Measurements from ENCODE around the gene LCA5L. TPM values are rescaled to one million over a fixed set of nuclear protein-coding genes. Genes with fewer than 3 reads are reported as not detected.

Gene LCA5L
- total and polyA plus RNA-seq, 2 of the 13 experiments (the other 11 are each of a cell fraction or from before 2014, with no cell fraction given), result 0.13 to 0.55 TPM

DNA sequence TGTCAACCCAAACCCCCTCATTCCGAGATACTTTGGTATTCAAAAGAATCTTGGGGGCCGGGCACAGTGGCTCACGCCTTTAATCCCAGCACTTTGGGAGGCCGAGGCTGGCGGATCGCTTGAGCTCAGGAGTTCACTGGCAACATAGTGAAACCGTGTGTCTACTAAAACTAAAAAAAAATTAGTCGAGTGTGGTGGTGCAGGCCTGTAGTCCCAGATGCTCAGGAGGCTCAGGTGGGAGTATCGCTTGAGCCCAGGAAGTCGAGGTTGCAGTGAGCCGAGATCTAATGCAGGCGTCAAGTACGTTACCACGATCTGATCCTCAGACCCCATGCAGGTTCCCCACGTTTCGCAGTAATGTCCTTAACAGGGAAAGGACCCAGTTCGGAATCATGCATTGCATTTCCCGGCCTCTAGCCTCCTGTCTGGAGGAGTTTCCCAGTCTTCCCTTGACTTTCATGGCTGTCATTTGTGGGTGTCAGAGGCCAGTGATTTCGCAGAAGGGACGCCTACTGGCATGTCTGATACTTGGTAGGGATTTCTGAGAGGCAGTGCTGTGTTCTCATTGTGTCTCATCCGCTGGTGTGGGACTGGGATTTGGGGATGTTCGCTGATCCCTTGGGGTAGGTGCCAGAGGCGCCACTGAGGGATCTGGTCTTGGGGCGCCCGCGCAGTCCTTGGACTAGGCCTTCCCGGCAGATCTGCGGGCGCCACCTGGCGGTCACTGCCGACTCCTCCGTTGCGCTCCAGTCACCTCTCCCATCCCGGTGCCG, 57.4 kb downstream of the LCA5L start:
- ChIA-PET CTCF (ENCODE audit: low intra/inter-chr PET ratio, low total read pairs) (interaction anchor here (1.3 to 2.8 kb wide), 5 partner anchors 11 to 75 kb away, joined by 4 to 25 read pairs (median 10); partner anchors contain the start of gene BRWD1), POLR2A (interaction anchor here (1.0 to 3.7 kb wide), 5 partner anchors 11 to 205 kb away, joined by 4 to 47 read pairs (median 6); partner anchors contain the start of genes BRWD1, HMGN1 and PSMG1)
- H4K20me1 ChIP-seq (ENCODE audit: insufficient read depth, low read length), result peaks cover 13% of the 10 kb centered on the region; the same call in 1 of the 2 replicates
- BruUV-seq (replicated peaks), result no TSS peak
- H3K9ac ChIP-seq (ENCODE audit: insufficient read depth, low read depth, low read length), result peak overlapping the region; percentile 69
- H3K27ac ChIP-seq (ENCODE audit: extremely low read length, insufficient read depth, low read length), result peak overlapping the region; percentile 69
- in situ Hi-C loops (cut with HindIII; ENCODE audit: extremely low pct_ligation_motif_present, low pct_unique_long_range_greater_than_20kb) (loop anchor here (5.0 kb wide), 1 partner anchor 41 kb away; the partner anchor contains the start of gene HMGN1), intact Hi-C loops (cut with micrococcal nuclease; ENCODE audit: unreplicated experiment) (loop anchor here (1.0 to 5.0 kb wide), 5 partner anchors 15 to 73 kb away; no protein-coding TSS in a partner anchor)
- FAIRE-seq (peak; percentile 26), ATAC-seq (peak; percentile 80), DNase-seq (ENCODE audit: low spot score) (peak; percentile 67)
- peaks cover 15 to 24% of the 10 kb centered on the region in 2 experiments for H3K36me3 ChIP-seq (replicated peaks in 1 of 2; ENCODE audit: control insufficient read depth in 1 of 2, insufficient read depth in 2 of 2, low read length in 2 of 2)
- H2AFZ ChIP-seq (ENCODE audit: low read length), result no peak overlapping the region
- peak overlapping the region; percentile 54 to 70 (median 55) for H3K4me3 ChIP-seq (replicated peaks in 1 of 3; ENCODE audit: insufficient read depth in 1 of 3, low read depth in 2 of 3, low read length in 3 of 3)
- H3K4me2 ChIP-seq (ENCODE audit: low read depth, low read length), result peak overlapping the region; percentile 98
- H3K4me1 ChIP-seq (ENCODE audit: insufficient read depth, low read length), result peaks cover 32% of the 10 kb centered on the region
- peaks cover 36% of the 10 kb centered on the region for H3K79me2 ChIP-seq (ENCODE audit: insufficient read depth, low read length)
- H3K9me3 ChIP-seq (ENCODE audit: low read length), result no peaks in the 10 kb centered on the region
- 3% methylated on average over 27 of the region's 35 CpGs for WGBS (ENCODE audit: low lambda C conversion rate)
- no peaks in the 10 kb centered on the region for H3K27me3 ChIP-seq (ENCODE audit: control insufficient read depth in 1 of 2, insufficient read depth in 2 of 2, low read length in 2 of 2)
- TF ChIP-seq, protein P1, sequence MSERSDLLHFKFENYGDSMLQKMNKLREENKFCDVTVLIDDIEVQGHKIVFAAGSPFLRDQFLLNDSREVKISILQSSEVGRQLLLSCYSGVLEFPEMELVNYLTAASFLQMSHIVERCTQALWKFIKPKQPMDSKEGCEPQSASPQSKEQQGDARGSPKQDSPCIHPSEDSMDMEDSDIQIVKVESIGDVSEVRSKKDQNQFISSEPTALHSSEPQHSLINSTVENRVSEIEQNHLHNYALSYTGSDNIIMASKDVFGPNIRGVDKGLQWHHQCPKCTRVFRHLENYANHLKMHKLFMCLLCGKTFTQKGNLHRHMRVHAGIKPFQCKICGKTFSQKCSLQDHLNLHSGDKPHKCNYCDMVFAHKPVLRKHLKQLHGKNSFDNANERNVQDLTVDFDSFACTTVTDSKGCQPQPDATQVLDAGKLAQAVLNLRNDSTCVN (CRISPR knock-in tag; IDR thresholded peaks at IDR 0.05; ENCODE audit: borderline replicate concordance), result peak; percentile 64
- TF ChIP-seq, protein P2, sequence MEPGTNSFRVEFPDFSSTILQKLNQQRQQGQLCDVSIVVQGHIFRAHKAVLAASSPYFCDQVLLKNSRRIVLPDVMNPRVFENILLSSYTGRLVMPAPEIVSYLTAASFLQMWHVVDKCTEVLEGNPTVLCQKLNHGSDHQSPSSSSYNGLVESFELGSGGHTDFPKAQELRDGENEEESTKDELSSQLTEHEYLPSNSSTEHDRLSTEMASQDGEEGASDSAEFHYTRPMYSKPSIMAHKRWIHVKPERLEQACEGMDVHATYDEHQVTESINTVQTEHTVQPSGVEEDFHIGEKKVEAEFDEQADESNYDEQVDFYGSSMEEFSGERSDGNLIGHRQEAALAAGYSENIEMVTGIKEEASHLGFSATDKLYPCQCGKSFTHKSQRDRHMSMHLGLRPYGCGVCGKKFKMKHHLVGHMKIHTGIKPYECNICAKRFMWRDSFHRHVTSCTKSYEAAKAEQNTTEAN (CRISPR knock-in tag; conservative IDR thresholded peaks at IDR 0.05), result no peak
- 0 out of 2 replicates have a peak, but pooled peaks have one; percentile 41 for TF ChIP-seq IRF2 (CRISPR knock-in tag; IDR thresholded peaks at IDR 0.05)
- no peak for TF ChIP-seq ZNF878 (CRISPR knock-in tag; IDR thresholded peaks at IDR 0.05)
- TF ChIP-seq SIX1 (CRISPR knock-in tag; IDR thresholded peaks at IDR 0.05; ENCODE audit: borderline replicate concordance), result 0 out of 2 replicates have a peak, but pooled peaks have one; percentile 12
- TF ChIP-seq ZNF431 (CRISPR knock-in tag; IDR thresholded peaks at IDR 0.05; ENCODE audit: borderline replicate concordance, low read depth), result peak; percentile 59; the same call in 1 of the 2 replicates
- TF ChIP-seq, protein P3, sequence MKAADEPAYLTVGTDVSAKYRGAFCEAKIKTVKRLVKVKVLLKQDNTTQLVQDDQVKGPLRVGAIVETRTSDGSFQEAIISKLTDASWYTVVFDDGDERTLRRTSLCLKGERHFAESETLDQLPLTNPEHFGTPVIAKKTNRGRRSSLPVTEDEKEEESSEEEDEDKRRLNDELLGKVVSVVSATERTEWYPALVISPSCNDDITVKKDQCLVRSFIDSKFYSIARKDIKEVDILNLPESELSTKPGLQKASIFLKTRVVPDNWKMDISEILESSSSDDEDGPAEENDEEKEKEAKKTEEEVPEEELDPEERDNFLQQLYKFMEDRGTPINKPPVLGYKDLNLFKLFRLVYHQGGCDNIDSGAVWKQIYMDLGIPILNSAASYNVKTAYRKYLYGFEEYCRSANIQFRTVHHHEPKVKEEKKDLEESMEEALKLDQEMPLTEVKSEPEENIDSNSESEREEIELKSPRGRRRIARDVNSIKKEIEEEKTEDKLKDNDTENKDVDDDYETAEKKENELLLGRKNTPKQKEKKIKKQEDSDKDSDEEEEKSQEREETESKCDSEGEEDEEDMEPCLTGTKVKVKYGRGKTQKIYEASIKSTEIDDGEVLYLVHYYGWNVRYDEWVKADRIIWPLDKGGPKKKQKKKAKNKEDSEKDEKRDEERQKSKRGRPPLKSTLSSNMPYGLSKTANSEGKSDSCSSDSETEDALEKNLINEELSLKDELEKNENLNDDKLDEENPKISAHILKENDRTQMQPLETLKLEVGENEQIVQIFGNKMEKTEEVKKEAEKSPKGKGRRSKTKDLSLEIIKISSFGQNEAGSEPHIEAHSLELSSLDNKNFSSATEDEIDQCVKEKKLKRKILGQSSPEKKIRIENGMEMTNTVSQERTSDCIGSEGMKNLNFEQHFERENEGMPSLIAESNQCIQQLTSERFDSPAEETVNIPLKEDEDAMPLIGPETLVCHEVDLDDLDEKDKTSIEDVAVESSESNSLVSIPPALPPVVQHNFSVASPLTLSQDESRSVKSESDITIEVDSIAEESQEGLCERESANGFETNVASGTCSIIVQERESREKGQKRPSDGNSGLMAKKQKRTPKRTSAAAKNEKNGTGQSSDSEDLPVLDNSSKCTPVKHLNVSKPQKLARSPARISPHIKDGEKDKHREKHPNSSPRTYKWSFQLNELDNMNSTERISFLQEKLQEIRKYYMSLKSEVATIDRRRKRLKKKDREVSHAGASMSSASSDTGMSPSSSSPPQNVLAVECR (CRISPR knock-in tag; IDR thresholded peaks at IDR 0.05; ENCODE audit: borderline replicate concordance), result peak; percentile 31; the same call in 1 of the 2 replicates
- TF ChIP-seq RELA (CRISPR knock-in tag; IDR thresholded peaks at IDR 0.05), result peak; percentile 77; the same call in 1 of the 2 replicates
- TF ChIP-seq MIXL1 (CRISPR knock-in tag; IDR thresholded peaks at IDR 0.05), result 0 out of 2 replicates have a peak, but pooled peaks have one; percentile 36
- TF ChIP-seq, protein P4, sequence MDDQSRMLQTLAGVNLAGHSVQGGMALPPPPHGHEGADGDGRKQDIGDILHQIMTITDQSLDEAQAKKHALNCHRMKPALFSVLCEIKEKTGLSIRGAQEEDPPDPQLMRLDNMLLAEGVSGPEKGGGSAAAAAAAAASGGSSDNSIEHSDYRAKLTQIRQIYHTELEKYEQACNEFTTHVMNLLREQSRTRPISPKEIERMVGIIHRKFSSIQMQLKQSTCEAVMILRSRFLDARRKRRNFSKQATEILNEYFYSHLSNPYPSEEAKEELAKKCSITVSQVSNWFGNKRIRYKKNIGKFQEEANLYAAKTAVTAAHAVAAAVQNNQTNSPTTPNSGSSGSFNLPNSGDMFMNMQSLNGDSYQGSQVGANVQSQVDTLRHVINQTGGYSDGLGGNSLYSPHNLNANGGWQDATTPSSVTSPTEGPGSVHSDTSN (CRISPR knock-in tag; IDR thresholded peaks at IDR 0.05; ENCODE audit: borderline replicate concordance), result no peak
- 0 out of 2 replicates have a peak, but pooled peaks have one; percentile 28 for TF ChIP-seq TGIF2 (CRISPR knock-in tag; IDR thresholded peaks at IDR 0.05)
- TF ChIP-seq DMAP1 (CRISPR knock-in tag; IDR thresholded peaks at IDR 0.05), result 0 out of 2 replicates have a peak, but pooled peaks have one; percentile 28
- peak; percentile 47; the same call in 1 of the 2 replicates for TF ChIP-seq ZNF792 (CRISPR knock-in tag; IDR thresholded peaks at IDR 0.05)
- TF ChIP-seq ZNF737 (CRISPR knock-in tag; IDR thresholded peaks at IDR 0.05; ENCODE audit: borderline replicate concordance), result 0 out of 2 replicates have a peak, but pooled peaks have one; percentile 27
- peak; percentile 79 for TF ChIP-seq XRCC5 (optimal IDR thresholded peaks at IDR 0.05; ENCODE audit: low read length)
